ENCODE data around the gene CLDN18.

- no peak for TF ChIP-seq CTCF (conservative IDR thresholded peaks at IDR 0.05; ENCODE audit: low read depth in 2 of 2)
- no peak for TF ChIP-seq POLR2AphosphoS5 (IDR thresholded peaks at IDR 0.05; ENCODE audit: low read depth)
- TF ChIP-seq EZH2phosphoT487 (IDR thresholded peaks at IDR 0.05; ENCODE audit: unreplicated experiment): no peak
- TF ChIP-seq EZH2 (IDR thresholded peaks at IDR 0.05; ENCODE audit: low read depth, unreplicated experiment): no peak
- TF ChIP-seq REST (IDR thresholded peaks at IDR 0.05; ENCODE audit: unreplicated experiment): no peak
- TF ChIP-seq STAT1 (IDR thresholded peaks at IDR 0.05; ENCODE audit: unreplicated experiment): no peak
Observed at GRCh38 chr3:138027821-138028220, 17.9 kb downstream of the CLDN18 start.
